ENCODE data around the gene IGLL5. TPM values are rescaled to one million over a fixed set of nuclear protein-coding genes. Genes with fewer than 3 reads are reported as not detected.
A peak's percentile ranks its signal among the peaks of the same experiment; 100 is the strongest.

IGLL5 gene
- total and polyA plus RNA-seq, 9 of the 15 experiments (the other 6 are each of a cell fraction or from before 2014, with no cell fraction given), result not detected

GRCh38 chr22:22936180-22936914 lies 48.7 kb downstream of the IGLL5 start:
- Histone ChIP-seq H2AFZ (ENCODE audit: low read depth, low read length) (no peak overlapping the region), H3K4me2 (ENCODE audit: insufficient read depth, low read length) (no peak overlapping the region), H3K4me1 (replicated peaks in 1 of 2; ENCODE audit: control insufficient read depth in 2 of 2, insufficient read depth in 2 of 2, low read length in 2 of 2) (no peaks in the 10 kb centered on the region; a peak in 1 of 5 replicates), H3K27ac (ENCODE audit: extremely low read depth, low read depth, low read length) (no peak overlapping the region), H3K9ac (ENCODE audit: insufficient read depth in 1 of 2, low read depth in 2 of 2, low read length in 2 of 2) (no peak overlapping the region), H3K4me3 (no peak overlapping the region), H3K27me3 (ENCODE audit: control insufficient read depth in 2 of 2, insufficient read depth in 2 of 2, low read length in 2 of 2) (peaks cover 6 to 24% of the 10 kb centered on the region in 2 experiments; a peak in 2 of 5 replicates), H3K9me1 (ENCODE audit: control insufficient read depth, insufficient read depth, low read length) (peaks cover 10% of the 10 kb centered on the region), H4K20me1 (replicated peaks; ENCODE audit: control insufficient read depth, insufficient read depth, low read length) (peaks cover 57% of the 10 kb centered on the region), H3K36me3 (ENCODE audit: control insufficient read depth, insufficient read depth, low read length) (no peaks in the 10 kb centered on the region), H3K9me3 (replicated peaks; ENCODE audit: control insufficient read depth, insufficient read depth, low read depth, low read length) (no peaks in the 10 kb centered on the region), H3K79me2 (ENCODE audit: control insufficient read depth, insufficient read depth, low read length) (no peaks in the 10 kb centered on the region)
- DNase-seq (ENCODE audit: extremely low read depth in 1 of 4, low spot score in 3 of 4) (peak in 2 of 4 experiments; percentile 56 to 62), ATAC-seq (no peak), FAIRE-seq (no peak)
- intact Hi-C loops (cut with micrococcal nuclease) (no loop called here), in situ Hi-C loops (cut with MboI) (loop anchor here (25.0 kb wide), 1 partner anchor 1326 kb away; the partner anchor contains the start of gene SPECC1L)
- CTCF ChIA-PET (ENCODE audit: low intra/inter-chr PET ratio), result interaction anchor here (1.0 to 1.1 kb wide), 2 partner anchors 52 to 127 kb away, joined by 4 to 5 read pairs; no protein-coding TSS in a partner anchor
- POLR2A ChIA-PET, result interaction anchor here (0.5 to 2.6 kb wide), 16 partner anchors 8 to 1902 kb away, joined by 3 to 20 read pairs (median 3); no protein-coding TSS in a partner anchor
- TF ChIP-seq UBTF (IDR thresholded peaks at IDR 0.05; ENCODE audit: borderline replicate concordance in 1 of 2, low read depth in 2 of 2, low read length in 2 of 2) (0 out of 4 replicates have a peak, but pooled peaks of 1 of the 2 experiments have one; percentile 9), PREB (CRISPR knock-in tag; IDR thresholded peaks at IDR 0.05) (no peak)
- 4% methylated on average over 15 of the region's 15 CpGs for WGBS (ENCODE audit: insufficient coverage, low coverage, missing lambda C conversion rate)
- BruUV-seq (replicated peaks), result no TSS peak

Data from K562 (cell line).